ENCODE results near the gene PDZRN4.
"Not testable (repeated sequence)": the region's sequence is repeated elsewhere in the genome, so short reads cannot be mapped to it uniquely, and the experiment has no call there.

PDZRN4 gene

DNA sequence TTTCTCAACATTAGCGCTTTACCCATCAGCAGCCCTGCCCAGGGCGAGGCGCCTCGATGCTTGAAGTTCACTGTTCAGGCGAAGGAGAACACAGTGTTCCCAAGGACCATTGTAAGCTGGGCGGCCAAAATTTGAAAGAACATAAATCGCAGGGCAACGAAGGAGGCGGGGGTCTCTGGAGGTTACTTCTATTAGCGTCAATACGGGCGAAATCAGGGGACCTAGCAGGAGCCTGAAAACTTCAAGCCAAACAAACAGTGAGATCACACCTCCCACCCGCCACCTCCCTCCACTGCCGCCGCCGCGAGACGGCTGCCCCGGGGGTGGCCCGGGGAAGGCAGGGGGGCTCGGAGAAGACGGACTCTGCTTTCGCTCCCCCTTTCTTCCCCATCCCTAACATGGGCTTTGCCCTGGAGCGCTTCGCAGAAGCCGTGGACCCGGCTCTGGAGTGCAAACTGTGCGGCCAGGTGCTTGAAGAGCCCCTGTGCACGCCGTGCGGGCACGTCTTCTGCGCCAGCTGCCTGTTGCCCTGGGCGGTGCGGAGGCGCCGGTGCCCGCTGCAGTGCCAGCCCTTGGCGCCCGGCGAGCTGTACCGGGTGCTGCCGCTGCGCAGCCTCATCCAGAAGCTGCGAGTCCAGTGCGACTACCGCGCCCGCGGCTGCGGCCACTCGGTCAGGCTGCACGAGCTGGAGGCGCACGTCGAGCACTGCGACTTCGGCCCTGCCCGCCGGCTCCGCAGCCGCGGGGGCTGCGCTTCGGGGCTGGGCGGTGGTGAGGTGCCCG, at the start of gene PDZRN4:
Gene PDZRN4, plus strand, starts transcription at position 263 of the 783 bp plus-strand sequence.
- DNase-seq (ENCODE audit: low read depth in 3 of 3) = no peak

DNA sequence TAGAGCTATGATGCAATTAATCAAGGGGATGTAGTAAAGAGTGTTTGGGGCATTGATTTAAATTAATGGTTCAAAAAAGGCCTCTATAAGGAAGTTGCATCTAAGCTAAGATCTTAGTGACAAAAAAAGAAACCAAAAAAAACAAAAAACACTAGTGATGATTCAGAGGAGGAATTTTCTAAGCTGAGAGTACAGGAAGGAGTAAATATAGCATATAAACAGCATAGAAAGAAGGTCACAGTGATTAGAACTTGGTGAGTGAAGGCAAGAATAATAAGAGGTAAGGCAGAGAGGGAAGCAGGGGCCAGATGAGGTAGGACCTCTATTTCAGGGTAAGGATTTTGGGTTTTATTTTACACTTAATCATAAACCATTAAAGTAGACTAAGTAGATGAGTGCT, 48.0 kb upstream of the PDZRN4 start:
- no peak for DNase-seq (ENCODE audit: low read depth in 3 of 3)

- DNase-seq (ENCODE audit: low read depth in 3 of 3) = no peak
Measured at GRCh38 chr12:41141104-41141503, 47.0 kb upstream of the PDZRN4 start.

DNA sequence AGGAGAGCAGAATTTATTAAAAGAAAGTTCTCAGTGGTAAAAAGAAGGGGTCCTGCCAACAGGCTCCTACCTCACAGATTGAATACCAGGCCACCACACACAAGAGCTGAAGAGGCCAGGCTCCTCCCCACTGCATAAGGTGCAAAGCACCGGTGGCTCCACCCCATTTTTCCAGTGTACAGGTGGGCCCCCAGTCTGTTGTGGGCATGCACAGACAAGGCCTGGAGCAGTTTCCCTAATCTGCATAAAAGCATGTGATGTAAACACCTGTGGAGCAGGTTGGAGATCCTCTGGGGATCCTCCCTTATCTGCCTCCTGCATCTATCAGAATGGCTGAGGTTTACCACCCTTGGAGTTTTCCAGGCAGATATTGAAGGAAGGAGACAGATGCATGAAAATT, 45.7 kb upstream of the PDZRN4 start:
- no peak for DNase-seq (ENCODE audit: low read depth in 3 of 3)

DNA sequence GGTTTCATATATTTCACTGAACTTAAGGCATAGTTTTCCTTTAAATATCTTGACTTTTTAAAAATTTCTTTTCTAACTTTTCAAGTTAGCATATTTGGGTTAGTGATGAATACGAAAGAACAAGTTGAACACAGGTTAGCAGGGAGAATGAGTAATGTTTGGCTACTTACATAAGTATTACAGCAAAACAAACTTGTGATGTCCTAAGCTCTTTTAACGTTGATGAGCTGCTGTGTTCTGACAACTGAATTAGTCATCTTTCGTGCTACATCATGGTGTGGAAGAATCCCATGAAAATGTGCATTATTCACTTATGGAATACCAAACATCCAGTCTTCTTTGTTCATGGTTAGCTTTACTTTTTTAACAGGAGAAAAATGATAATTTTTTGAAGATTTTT, 36.3 kb upstream of the PDZRN4 start:
- no peak for DNase-seq (ENCODE audit: low read depth in 3 of 3)

GRCh38 chr12:41162461-41162860, 25.7 kb upstream of the PDZRN4 start:
- DNase-seq (ENCODE audit: low read depth in 3 of 3) = no peak

GRCh38 chr12:41167701-41168100, 20.4 kb upstream of the PDZRN4 start:
- no peak for DNase-seq (ENCODE audit: low read depth in 3 of 3)

GRCh38 chr12:41174602-41175001, 13.5 kb upstream of the PDZRN4 start:
- no peak for DNase-seq (ENCODE audit: low read depth in 3 of 3)

DNA sequence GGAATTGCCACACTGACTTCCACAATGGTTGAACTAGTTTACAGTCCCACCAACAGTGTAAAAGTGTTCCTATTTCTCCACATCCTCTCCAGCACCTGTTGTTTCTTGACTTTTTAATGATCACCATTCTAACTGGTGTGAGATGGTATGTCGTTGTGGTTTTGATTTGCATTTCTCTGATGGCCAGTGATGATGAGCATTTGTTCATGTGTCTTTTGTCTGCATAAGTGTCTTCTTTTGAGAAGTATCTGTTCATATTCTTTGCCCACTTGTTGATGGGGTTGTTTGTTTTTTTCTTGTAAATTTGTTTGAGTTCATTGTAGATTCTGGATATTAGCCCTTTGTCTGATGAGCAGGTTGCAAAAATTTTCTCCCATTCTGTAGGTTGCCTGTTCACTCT, 8.6 kb upstream of the PDZRN4 start:
- DNase-seq (ENCODE audit: low read depth in 3 of 3) = not testable (repeated sequence)

GRCh38 chr12:41184864-41185263, 3.3 kb upstream of the PDZRN4 start:
- DNase-seq (ENCODE audit: low read depth in 3 of 3) = no peak

DNA sequence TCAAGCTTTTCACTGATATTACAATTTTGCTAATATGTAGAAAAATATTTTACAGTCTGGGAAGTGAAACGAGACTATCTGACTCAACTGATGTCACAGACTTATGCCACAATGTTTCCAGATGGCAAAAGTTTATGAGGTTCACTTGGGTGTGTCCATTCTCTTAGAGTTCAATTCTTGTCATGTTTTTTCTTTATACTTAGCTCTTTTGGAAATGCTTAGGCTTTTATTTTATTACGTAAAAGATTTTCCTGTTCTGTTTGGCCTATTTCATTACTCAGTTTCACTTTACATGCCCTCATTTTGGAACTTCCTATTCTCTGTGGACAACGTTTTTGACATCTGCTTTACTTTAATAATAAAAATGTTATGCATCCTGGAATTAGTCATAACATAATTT, 2.1 kb upstream of the PDZRN4 start:
- no peak for DNase-seq (ENCODE audit: low read depth in 3 of 3)

GRCh38 chr12:41188841-41189394, 798 bp downstream of the PDZRN4 start:
- no peak for DNase-seq (ENCODE audit: low read depth in 3 of 3)

DNA sequence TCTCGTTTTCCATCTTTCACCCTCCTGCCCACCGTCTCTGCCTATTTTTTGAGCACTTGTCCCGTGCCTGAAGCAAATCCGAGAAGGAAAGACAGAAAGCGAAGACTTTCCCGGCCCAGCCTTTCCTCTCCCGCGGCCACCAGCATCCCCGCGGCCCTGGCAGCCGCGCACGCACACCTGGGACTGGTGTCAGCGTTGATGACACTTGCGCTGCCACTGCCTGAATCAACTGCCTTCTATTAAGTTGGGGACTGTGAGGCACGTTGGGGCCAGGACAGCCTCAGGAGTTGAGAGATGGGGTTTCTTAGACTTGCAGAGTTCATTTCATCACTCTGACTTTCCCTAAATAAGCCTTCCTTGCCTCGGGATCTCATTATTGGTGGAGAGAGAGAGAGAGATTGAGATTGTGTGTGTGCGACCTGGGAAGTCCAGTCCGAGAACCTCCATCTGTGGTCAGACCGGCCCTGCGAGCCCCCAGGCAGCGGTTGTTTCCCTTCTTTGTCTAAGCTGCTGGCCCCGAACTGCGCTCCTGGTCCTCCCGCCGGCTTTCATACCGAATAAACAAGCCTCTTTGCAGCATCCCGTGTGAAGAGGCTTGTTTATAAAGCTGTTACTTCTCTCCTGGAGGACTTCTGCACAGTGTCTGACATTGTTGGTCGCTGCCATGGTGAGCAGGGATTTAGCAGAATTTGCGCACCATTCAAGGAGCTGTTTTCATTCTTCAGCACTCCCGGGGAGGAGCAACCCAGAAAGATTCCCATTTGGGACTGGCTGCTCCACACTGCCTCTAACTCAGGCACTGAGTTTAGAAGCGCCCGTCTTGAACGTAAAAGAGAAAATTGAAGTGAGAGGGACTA, 1.5 kb downstream of the PDZRN4 start:
- DNase-seq (ENCODE audit: low read depth in 3 of 3) = no peak

DNA sequence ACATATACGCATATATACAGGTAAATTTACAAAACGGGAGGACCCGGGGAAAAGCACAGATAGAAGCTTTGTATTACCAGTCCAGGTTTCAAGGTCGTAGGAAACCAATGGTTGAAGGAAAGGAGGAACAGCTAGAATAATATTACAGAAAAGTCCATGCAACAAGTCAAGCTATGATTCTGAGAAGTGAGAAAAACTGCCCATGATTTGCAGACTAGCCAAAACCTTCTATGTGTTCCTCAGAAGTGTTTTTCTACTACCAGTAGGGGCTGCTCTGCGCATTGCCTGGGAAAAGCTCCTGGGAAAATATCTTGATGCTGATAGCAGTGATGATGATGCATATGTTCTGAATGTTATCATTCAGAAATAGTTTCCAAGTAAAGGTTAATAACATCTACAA, 2.2 kb downstream of the PDZRN4 start:
- DNase-seq (ENCODE audit: low read depth in 3 of 3) = no peak

GRCh38 chr12:41191549-41191948, 3.4 kb downstream of the PDZRN4 start:
- not testable (repeated sequence) for DNase-seq (ENCODE audit: low read depth in 3 of 3)

GRCh38 chr12:41193311-41193710, 5.2 kb downstream of the PDZRN4 start:
- no peak for DNase-seq (ENCODE audit: low read depth in 3 of 3)

DNA sequence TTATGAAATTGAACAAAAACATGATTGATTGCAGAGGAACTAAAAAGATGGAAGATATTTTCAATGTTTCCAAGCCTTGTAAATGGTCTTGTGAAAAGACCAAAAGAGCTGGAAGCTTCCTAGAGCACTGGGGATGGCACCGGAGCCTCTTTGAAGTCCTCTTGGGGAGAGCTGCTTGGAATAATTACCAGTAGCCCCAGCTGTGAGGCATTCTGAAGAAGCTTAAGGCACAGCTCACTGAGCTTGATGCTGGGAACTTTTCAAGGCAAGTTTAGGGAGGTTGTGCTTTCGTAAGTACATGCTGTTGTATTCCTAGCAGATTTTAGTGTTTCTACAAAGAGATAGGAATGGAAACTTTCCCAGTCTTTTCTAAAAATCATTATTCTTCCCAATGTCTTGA, 13.9 kb downstream of the PDZRN4 start:
- no peak for DNase-seq (ENCODE audit: low read depth in 3 of 3)

- no peak for DNase-seq (ENCODE audit: low read depth in 3 of 3)
Measured at GRCh38 chr12:41205070-41205709, 17.1 kb downstream of the PDZRN4 start.

DNA sequence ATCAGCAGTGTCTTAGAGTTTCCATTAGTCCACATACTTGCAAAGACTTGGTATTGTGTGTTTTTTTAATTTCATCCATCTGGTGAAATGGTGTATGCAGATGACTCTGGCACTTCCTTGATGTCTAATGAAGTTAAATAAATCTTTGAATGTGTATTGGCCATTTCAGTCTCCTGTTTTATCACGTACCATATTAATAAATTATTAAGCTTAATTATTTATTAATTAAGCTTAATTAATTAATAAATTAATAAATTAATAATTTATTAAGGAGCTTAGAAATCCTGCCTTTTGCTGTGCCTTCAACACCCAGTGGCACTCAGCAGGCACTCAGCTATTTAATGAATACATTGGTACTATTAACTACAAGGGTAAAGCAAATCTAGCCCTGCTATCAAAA, 18.2 kb downstream of the PDZRN4 start:
- DNase-seq (ENCODE audit: low read depth in 3 of 3) = no peak

DNA sequence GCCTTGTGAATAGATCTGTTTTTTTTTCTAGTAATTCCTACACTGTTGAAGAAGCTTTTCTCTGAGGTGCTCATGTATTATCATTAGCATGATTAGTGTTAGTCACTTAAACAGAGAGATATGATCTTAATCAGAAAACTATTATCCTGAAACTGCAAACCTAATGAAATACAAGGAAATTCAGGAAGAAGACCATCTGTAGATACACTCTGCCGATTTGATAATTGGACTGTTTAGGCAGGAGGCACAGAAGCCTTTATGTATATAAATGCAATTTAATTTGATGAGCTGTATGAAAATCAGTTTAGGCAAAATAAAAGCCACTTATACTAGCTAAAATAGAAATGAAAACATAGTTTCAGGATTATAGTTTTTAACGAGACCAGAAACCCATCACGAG, 23.3 kb downstream of the PDZRN4 start:
- DNase-seq (ENCODE audit: low read depth in 3 of 3) = no peak

DNA sequence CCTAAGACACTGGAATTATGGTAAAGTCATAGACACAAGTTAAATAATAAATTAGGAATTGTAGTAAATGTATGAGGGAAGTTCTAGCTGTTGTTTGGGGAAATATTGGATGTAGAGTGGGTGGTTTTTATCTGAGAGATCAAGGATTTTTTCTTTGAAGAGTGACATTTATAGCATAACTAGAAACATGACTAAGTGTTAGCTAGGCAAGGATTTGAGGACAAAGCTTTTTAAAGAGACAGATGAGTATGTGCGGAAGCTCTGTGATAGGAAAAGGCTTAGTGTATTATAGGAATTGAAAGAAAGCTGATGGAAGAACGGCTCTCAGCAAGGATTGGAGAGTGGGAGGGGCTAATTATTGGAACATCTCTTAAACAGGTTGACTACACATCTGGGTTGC, 24.5 kb downstream of the PDZRN4 start:
- no peak for DNase-seq (ENCODE audit: low read depth in 3 of 3)

DNA sequence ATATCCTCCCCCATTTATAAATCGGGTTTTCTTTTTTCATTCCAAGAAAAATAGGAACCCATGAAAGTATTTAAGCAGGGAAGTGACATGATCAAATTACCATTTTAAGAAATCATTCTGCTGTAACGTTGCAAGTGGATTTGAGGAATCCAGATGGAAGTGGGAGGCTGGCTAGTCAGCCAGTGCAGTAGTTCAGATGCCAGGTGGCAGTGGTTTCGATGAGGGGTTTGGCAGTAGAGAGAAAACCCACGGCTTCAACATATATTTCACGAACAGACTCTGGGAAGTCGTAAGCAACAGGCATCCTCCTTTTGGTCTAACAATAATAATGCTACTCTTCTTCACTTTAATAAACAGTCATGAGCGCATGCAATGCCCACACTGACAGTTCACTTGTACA, 25.0 kb downstream of the PDZRN4 start:
- DNase-seq (ENCODE audit: low read depth in 3 of 3) = no peak
